ENCODE results near the gene POC1A.
A peak's percentile ranks its signal among the peaks of the same experiment; 100 is the strongest.

The POC1A gene

GRCh38 chr3:52099001-52099401 lies 55.2 kb downstream of the POC1A start:
- no peak for DNase-seq (ENCODE audit: low spot score)

GRCh38 chr3:52097851-52098507 lies 56.2 kb downstream of the POC1A start:
- no peak for DNase-seq (ENCODE audit: low spot score)

GRCh38 chr3:52095990-52096775 lies 58.0 kb downstream of the POC1A start:
- no peak for DNase-seq (ENCODE audit: low spot score)

GRCh38 chr3:52094571-52095485 lies 59.4 kb downstream of the POC1A start:
- no peak for DNase-seq (ENCODE audit: low spot score)

GRCh38 chr3:52093756-52094545 lies 60.3 kb downstream of the POC1A start:
- DNase-seq (ENCODE audit: low spot score), result no peak

- DNase-seq (ENCODE audit: low spot score), result no peak
Observed at GRCh38 chr3:52092891-52093290, 61.3 kb downstream of the POC1A start.

- no peak for DNase-seq (ENCODE audit: low spot score)
Observed at GRCh38 chr3:52092271-52092660, 62.0 kb downstream of the POC1A start.

- DNase-seq (ENCODE audit: low spot score), result no peak
Observed at GRCh38 chr3:52091586-52092270, 62.5 kb downstream of the POC1A start.

GRCh38 chr3:52090933-52091468 lies 63.2 kb downstream of the POC1A start:
- peak; percentile 61 for DNase-seq (ENCODE audit: low spot score)

GRCh38 chr3:52090131-52090932 lies 63.9 kb downstream of the POC1A start:
- no peak for DNase-seq (ENCODE audit: low spot score)

- DNase-seq (ENCODE audit: low spot score), result no peak
Observed at GRCh38 chr3:52089691-52090090, 64.5 kb downstream of the POC1A start.

- DNase-seq (ENCODE audit: low spot score), result peak; percentile 62
Observed at GRCh38 chr3:52088445-52089367, 65.5 kb downstream of the POC1A start.

- DNase-seq (ENCODE audit: low spot score), result no peak
Observed at GRCh38 chr3:52087731-52088130, 66.5 kb downstream of the POC1A start.

GRCh38 chr3:52086976-52087663 lies 67.1 kb downstream of the POC1A start:
- no peak for DNase-seq (ENCODE audit: low spot score)

- DNase-seq (ENCODE audit: low spot score), result no peak
Observed at GRCh38 chr3:52086461-52086860, 67.8 kb downstream of the POC1A start.

GRCh38 chr3:52085681-52086282 lies 68.4 kb downstream of the POC1A start:
- no peak for DNase-seq (ENCODE audit: low spot score)

GRCh38 chr3:52084954-52085680 lies 69.1 kb downstream of the POC1A start:
- DNase-seq (ENCODE audit: low spot score), result no peak
